ENCODE measurements around the gene LRP8.

Gene LRP8

DNA sequence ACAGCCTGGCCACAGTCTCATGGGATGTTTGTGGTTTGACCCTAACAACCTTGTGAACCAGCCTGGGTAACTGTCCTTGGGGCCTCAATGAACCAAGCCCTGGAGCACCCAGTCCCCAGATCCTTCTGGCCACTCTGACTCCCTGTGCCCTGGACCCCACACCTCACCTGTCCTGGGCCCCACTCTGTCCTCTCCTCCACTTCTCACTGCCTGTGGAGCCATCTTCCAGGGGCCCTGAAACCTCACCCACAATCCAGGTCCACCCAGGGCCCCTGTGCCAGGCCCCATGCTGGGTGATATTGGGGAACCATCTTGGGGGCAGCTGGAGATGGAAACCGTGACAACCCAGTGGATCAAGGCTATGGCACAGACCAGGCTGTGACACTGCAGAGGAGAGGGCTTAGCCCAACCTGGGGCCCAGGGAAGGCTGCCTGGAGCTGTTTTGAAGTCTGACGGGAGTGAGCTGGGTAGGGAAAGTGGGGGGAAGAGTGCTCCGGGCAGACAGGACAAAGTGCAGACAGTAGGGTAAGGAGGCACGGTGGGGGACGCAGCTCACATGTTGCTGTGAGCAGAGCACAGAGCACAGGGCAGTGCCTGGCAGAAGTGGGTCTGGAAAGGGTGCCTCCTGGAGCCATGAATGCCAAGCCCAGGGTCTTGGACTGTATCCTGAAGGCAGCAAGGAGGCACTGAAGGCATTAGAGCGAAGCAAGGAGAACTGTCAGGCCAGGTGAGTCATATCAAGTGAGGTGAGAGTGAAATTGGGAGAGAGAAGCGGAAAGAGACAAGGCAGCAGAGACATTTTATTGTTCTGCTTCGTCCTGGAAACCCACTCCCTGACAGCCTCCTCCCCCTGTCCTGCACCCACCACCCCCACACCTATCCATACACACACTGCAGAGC, 12.1 kb upstream of the LRP8 start:
- DNase-seq (ENCODE audit: low spot score) = no peak

DNA sequence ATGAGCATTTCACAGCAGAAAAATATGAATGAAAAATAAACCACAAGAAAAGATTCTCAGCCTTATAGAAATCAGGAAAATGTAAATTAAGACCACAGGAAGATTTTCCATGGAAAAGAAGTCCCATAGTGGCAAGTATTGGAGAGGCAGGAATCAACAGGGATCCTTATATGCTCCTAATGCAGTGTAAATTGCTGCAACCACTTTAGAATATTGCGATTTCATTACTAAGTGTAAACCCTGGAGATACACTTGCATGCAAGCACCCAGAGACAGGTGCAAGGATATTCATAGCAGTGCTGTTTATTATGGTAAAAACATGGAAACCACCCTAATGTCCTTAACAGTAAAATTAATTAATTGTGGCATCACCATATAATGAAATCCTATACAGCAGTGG, 10.6 kb upstream of the LRP8 start:
- no peak for DNase-seq (ENCODE audit: low spot score)

DNA sequence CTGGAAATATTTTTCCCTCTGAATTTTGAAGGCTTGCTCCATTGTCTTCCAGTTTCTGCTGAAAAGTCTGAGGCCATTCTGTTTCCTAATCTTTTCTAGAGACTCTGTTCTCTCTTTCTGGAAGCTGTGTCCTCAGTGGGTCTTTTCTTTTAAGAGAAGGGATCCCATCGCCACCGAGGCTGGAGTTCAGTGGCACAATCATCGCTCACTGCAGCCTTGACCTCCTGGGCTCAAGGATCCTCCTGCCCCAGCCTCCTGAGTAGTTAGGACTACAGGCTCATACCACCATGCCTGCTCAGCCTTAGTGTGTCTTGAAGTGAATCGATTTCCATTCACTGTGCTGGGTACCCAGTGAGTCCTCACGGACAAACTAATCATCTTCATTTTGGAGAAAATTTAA, 9.6 kb upstream of the LRP8 start:
- DNase-seq (ENCODE audit: low spot score) = no peak

DNA sequence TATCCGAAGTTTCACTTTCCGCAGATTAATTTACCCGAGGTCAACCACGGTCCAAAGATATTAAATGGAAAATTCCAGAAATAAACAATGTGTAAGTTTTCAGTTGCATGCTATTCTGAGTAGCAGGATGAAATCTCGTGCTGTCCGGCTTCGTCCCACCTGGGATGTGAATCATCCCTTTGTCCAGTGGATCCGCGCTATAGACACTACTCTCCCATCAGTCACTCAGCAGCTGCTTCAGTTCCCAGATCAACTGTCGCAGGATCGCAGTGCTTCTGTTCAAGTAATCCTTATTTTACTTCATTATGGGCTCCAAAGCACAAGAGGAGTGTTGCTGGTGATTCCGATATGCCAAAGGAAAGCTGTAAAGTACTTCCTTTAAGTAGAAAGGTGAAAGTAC, 8.3 kb upstream of the LRP8 start:
- no peak for DNase-seq (ENCODE audit: low spot score)

DNA sequence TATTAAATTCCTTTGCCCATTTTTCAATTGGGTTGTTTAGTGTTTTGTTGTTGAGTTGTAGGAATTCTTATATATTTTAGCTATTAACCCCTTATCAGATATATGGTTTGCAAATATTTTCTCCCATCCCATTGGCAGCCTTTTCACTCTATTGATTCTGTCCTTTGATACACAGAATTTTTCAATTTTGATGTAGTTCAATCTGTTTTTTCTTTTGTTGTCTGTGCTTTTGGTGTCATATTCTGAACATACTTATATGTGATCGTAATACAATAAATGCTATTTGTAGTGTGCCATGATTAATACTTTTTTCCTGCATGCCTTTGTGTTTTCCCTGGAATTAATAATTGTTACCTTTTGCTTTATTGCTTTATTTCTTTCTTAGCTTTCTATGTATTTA, 7.8 kb upstream of the LRP8 start:
- no peak for DNase-seq (ENCODE audit: low spot score)

DNA sequence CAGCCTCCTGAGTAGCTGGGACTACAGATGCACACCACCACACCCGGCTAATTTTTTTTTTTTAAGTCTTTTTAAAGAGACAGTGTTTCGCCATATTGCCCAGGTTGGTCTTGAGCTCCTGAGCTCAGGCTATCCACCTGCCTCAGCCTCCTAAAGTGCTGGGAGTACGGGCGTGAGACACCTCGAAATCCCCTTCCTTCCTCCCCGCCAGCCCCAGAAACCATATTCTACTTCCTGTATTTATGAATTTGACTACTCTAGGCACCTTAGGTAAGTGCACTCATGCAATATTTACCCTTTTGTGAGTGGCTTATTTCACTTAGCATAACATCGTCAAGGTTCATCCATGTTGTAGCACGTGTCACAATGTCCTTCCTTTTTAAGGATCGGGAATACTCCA, 6.9 kb upstream of the LRP8 start:
- DNase-seq (ENCODE audit: low spot score) = no peak

DNA sequence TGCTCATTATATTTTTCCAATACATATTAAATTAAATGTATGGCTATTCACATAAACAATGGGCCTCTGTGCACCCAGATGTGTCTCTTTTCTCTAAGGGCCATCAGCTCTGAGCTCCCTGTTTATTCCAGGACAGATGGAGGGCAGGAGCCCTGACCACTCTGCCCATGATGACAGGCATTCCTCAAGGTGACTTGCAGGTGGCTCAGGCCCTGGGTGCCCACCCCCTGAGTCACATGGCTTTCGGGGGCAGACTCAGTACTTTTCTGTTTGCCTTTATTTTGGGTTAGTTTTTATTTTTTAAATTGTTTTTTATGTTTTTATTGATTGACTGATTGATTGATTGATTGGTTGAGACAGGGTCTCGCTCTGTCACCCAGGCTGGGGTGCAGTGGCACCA, 6.4 kb upstream of the LRP8 start:
- DNase-seq (ENCODE audit: low spot score) = no peak

DNA sequence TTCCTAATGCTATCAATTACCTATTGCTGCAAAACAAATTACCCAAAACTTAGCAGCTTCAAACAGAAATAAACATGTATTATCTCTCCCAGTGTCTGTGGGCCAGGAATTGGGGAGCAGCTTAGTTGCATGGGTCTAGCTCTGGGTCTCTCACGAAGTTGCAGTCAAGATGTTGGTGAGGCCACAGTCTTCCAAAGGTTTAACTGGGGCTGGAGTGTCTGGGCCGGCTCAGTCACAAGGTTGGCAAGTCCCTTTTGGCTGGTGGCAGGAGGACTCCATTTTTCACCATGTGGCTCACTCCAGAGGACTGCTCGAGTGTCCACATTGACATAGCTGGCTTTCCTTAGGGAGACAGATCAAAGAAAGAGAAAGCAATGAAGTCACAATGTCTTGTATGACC, 5.0 kb upstream of the LRP8 start:
- no peak for DNase-seq (ENCODE audit: low spot score)

DNA sequence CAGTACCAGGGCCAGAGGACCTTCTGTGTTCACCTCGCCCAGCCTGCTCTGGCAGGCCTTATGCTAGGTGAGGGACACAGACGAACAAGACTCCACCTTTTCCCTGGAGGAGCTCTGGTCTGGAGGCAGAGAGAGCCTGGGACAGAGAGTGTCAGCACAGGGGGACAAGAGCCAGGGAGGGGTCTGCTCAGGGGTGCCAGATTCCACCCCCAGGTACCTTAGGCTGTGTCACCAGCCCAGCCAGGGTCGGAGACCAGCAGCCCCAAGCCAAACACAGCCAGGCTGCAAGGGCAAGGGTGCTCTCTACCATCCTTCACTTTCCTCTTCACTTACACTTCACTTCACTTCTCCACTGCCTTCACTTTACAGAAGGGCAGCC, 4.3 kb upstream of the LRP8 start:
- DNase-seq (ENCODE audit: low spot score) = no peak

DNA sequence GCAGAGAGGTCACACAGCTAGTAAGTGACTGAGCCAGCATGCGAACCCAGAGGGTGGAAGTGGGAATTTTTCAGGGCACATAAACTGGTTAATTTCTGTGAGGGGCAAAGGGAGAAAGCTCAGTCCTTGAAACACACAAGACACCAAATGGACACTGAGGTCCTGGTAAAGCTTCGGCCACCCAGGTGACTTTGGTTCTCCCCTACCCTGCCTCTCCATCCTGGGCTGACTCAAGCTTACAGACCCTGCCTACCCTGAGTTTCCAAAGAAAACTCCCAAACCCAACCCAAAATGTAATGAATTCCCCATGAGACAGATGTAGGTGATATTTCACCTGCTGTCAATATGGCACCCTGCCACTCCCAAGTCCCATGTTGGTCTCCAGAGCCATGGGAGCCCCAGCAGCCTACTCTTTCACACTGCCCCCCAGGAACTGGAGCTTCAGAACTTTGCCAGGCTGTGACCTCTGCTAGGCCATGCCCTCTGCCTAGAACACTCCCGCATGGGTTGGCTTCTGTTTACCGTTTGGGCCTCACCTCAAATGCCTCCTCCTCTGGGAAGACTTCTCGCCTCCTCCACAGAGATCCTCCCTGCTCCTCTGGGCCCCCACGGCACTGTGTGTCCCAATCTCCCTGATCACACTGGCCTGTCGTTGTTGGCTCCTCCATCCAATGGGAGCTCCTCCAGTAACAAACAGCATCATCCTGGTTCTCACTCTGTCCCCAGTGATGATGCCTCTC, 3.7 kb upstream of the LRP8 start:
- no peak for DNase-seq (ENCODE audit: low spot score)

DNA sequence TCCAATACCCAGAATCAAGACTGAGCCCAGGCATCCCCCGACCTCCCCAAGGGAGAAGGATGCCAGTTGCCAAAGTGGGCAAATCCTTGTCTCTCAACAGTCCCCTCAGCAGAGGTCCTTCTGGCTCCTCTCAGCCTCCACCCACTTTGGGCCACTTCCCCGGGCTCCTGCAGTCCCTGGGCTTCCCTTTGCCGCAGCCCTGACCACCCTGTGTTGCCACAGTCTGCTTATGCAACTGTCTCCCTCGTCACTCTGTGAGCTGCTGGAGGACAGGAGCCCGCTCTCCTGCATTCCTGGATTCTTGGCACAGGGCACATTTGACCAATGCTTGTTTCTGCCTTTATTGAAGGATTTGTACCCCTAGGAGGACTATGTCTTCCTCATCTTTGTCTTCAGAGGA, 2.9 kb upstream of the LRP8 start:
- DNase-seq (ENCODE audit: low spot score) = no peak

DNA sequence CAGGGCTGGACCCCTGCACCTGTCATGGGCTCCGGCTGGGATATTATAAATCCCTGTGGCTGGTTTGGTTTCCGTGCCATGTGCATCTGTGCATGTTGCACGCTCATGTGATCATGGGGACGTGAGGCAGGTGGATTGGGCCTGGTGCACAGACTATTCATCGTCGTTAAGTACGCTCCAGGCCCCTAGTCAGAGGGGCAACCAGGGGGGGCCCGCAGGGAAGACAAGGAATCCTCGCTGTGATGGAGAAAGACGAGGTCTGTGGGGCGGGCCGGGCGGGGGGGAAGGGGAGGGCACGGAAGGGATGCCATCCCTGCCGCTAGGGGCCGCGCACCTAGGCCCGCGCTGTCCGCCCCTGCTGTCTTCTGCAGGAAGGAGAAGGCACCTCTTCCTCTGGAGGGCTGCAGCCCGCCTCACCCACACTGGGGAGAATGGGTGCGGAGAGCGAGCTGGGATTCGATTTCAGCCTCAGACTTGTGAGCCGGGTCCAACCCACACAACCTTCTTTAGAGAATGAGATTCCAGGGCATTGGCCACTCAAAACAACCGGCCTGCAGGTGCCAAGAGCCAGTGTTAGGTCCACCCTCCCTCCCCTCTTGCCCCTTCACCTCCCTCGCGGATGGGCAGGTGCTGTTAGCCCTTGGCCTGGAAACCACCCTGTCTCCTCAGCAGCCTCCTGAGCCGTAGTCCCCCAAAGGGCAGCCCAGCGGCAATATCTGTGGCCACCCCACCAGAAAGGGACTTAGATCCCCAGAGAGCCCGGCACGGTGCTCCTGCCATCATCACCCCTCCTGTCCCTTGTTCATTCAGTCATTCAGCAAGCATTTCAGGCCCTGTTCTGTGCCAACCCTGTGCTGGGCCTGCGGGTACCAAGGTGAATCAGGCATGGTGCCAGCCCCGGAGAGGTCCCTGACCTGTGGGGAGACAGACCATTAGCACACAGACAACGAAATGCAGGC, 950 bp upstream of the LRP8 start:
- DNase-seq (ENCODE audit: low spot score) = no peak

DNA sequence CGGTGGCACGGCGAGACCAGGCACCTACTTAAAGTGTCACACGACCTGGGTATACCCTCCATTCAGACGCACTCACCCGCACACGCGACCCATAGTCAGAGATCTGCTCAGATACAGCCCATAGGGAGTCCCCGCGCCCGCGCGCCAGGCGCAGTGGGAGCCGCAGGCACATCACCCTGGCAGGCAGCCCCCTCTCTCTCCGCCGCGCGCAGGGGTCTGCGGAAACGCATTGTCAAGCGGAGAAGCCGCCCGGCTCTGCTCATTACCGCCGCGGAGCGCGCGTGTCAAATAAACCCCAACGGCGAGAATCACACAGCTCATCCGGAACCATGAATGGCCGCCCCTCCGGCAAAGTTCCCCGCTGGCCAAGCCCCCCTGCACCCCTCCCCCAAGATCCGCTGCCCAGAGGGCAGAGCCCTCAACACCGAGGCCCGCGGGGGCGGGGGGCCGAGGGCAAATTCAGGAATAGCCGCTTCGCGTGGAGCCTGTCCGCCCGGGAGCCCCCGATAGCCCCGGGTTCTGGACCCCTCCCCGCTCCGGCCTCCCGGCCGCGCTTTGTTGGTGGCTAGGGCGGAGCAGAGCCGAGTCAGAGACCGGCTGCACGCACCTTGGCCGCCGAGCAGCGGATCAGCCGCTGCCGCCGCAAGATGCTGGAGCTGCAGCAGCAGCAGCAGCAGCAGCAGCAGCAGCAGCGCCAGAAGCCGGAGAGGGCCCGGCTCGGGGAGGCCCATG, 522 bp downstream of the LRP8 start:
- peak; percentile 18 for DNase-seq (ENCODE audit: low spot score)

DNA sequence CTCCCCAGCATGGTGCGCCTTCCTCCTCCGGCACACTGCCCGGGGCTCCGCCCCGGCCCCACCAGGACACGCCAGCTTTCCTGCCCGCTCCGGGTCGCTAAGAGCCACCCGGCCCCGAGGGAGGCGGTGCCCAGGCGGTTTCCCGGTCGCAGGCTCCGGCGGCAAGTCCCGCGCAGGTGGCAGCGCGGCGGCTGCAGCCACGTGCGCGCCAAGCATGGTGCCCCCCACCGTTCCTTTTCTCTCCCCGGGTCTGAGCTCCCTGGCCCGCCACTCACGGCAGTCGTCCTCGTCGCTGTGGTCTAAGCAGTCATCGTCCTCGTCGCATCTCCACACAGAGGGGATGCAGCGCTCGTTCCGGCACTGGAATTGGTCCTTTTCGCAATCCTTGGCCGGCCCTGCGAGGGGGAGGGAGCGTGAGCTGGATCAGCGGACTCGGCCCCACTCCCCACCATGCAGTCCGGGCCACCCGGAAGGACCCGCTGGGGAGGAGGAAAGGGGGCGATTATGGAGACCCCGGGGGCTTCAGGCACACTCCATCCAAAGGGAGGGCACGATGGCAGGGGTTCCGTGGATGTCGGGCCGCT, 1.2 kb downstream of the LRP8 start:
- no peak for DNase-seq (ENCODE audit: low spot score)

DNA sequence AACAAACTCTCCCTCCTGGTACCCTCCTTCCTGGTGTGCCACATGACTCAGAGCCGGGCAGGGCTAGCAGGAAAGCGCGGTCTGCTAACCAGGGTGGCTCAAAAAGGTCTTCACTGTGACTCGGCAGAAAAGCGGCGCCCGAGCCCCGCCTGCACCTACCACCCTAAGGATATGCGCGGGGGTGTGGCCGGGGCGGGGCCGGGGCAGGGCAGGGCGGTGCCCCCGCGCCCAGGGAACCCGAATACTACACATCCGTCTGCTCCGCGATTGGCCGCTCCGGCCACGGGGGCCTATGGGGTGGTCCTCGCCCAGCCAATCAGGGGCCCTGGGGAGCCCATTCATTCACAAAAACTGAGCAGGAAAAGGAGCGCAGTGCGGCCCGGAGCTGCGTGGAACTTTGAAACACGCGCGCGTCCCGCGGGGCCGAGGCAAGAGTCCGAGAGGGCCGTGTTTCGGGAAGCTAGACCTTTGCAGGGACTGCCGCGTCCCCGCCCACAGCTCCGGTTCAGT, 1.7 kb downstream of the LRP8 start:
- DNase-seq (ENCODE audit: low spot score) = peak; percentile 95

DNA sequence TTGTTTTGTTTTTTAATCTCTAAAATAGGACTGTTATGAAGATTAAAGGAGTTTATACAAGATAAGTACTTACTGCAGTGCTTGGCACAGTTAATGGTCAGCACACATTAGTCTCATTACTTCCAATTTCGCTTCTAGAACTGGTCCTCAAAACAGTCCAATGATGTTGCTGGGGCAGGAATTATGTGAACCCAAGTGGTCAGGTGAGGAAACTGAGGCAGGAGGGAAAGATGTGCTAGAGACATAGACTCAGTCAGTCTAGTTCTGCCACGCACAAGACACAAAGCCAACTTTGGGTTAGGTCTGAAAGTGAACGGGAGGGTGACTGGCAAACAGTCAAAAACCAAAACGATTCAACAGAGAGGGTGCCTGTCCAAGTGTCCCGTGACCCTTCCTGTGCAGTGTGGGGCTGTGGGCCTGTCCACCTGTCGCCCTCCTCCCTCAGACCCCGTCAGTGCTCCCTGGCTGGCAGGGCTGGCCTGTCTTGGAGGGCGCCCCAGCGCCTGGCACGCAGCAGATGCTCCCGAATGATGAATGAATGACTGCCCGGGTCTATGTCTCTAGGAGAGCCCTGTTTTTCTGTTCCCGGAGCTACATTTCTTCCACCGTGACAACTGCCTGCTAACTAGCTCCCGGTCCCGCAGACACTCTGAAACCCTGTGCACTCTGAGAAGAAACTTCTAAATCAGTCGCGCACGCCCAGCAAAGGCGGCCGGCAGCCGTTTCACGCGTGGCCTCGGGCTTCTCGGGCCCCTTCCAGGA, 2.4 kb downstream of the LRP8 start:
- no peak for DNase-seq (ENCODE audit: low spot score)

DNA sequence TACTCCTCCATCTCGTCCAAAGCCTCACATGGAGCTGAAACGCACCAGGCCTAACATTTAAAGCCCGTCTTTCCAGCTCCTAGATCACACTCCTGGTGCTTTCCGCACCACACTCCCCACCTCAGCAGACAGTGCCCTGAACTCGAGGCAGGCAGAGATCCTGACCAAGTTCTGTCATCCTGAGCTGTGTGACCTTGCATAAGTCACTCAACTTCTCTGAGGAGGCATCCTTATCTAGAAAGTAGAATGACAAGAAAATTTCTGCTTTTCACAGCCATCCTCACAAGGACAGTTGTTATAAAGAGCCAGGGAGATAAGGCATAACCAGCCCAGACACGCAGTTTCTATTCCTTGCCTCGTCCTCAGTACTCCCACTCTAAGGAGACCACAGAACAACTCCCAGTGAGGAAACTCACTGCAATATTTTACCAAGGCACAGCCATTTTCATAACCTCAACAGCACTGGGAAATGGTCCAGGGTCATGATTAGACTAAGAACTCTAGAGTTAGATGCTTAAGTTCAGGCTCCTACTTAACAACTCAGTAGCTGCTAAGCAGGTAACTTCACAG, 3.1 kb downstream of the LRP8 start:
- no peak for DNase-seq (ENCODE audit: low spot score)

DNA sequence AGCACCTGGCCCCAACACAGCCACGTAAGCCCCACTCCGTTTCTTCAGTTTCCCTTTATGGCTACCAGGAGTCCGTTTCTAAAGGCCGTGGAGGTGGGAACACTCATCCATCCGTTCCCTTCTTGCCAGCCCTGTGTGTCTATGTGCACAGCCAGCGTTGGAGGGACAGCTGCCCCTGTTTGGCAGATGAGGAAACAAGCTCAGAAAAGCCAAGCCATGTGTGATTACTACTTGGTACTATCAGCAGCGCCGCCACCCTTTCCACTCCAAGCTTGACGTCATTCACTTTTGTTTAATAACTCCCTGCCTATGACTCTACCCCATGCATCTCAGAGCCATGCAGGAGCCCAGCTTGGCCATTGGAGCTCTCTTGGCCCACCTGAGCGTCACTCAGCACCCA, 3.5 kb downstream of the LRP8 start:
- DNase-seq (ENCODE audit: low spot score) = no peak

DNA sequence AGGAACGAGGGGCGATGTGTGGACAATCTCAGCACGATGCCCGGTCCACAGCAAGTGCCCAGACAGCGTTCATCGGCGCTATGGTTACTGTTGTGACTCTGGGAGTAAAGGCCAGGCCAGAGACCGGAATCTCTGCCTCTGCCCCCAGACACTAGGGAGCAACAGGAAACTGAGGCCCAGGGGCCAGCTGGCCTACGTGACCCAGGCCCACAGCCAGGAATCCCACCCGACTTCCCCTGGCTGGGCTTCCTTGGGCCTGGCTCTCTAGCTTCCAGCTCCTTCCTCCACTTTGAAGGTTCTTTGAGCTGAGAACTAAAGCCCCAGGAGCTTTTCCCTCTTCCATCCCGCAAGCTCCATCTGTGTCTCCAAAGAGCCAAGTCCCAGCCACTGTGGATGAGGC, 4.6 kb downstream of the LRP8 start:
- no peak for DNase-seq (ENCODE audit: low spot score)

Data from LoVo (cell line).